Osteoblast (primary cell): ENCODE measurements around the gene AAK1. TPM values are rescaled to one million over a fixed set of nuclear protein-coding genes. Genes with fewer than 3 reads are reported as not detected.

Experiments
- DNase-seq: peaks from one replicate; pipeline ENCODE4 v3.0.0; 2011; ENCODE audit warnings: low spot score, mixed read lengths; ENCODE audit not compliant: insufficient read length; ENCODE audit errors: missing footprints
- H2AFZ ChIP-seq: 2 replicates; pipeline ENCODE4 v1.6.0; 2011; ENCODE audit warnings: mild to moderate bottlenecking, low read length
- H3K27ac ChIP-seq: 2 replicates; pipeline ENCODE4 v1.5.1; 2011; ENCODE audit warnings: mild to moderate bottlenecking, low read depth, low read length, moderate library complexity
- H3K27me3 ChIP-seq: 2 replicates; pipeline ENCODE4 v1.6.0; 2012; ENCODE audit warnings: mild to moderate bottlenecking, control low read depth, inconsistent platforms, low read length, moderate library complexity; ENCODE audit not compliant: insufficient read depth
- H3K36me3 ChIP-seq: 2 replicates; pipeline ENCODE4 v1.5.1; 2011; ENCODE audit warnings: mild to moderate bottlenecking, low read length, control low read depth, moderate library complexity; ENCODE audit not compliant: insufficient read depth
- H3K4me1 ChIP-seq: 2 replicates; pipeline ENCODE4 v1.5.1; 2011; ENCODE audit warnings: mild to moderate bottlenecking, low read length, control low read depth, moderate library complexity; ENCODE audit not compliant: insufficient read depth
- H3K4me2 ChIP-seq: 2 replicates; pipeline ENCODE4 v1.6.0; 2011; ENCODE audit warnings: mild to moderate bottlenecking, low read length; ENCODE audit not compliant: insufficient read depth
- H3K4me3 ChIP-seq: fragments of 200-600 bp; sonication (generic); 3 replicates; pipeline ENCODE4 v1.5.1; 2012; ENCODE audit warnings: mild to moderate bottlenecking, low read length, inconsistent platforms; ENCODE audit not compliant: insufficient read depth
- H3K79me2 ChIP-seq: 2 replicates; pipeline ENCODE4 v1.6.0; 2012; ENCODE audit warnings: mild to moderate bottlenecking, low read length, control low read depth, inconsistent platforms; ENCODE audit not compliant: insufficient read depth
- H3K9me3 ChIP-seq: 2 replicates; pipeline ENCODE4 v1.5.1; 2011; ENCODE audit warnings: low read depth, low read length, control low read depth
- H4K20me1 ChIP-seq: 2 replicates; pipeline ENCODE4 v1.6.0; 2012; ENCODE audit warnings: mild to moderate bottlenecking, low read length, control low read depth; ENCODE audit not compliant: insufficient read depth
- total RNA-seq: library from RNA; depleted of rRNA; stranded (reverse); fragments of >200 nt; gene quantifications from 2 replicates; pipeline ENCODE4 v1.2.3, GENCODE V29; 2012
- TF ChIP-seq, protein P1 (sequence below): IDR thresholded peaks from 2 replicates; pipeline ENCODE4 v1.5.1; 2011; ENCODE audit warnings: mild to moderate bottlenecking, low read depth, low read length, moderate library complexity; ENCODE audit errors: extremely low read depth

Gene AAK1
- total RNA-seq, 1 donor: 61.9 TPM

DNA sequence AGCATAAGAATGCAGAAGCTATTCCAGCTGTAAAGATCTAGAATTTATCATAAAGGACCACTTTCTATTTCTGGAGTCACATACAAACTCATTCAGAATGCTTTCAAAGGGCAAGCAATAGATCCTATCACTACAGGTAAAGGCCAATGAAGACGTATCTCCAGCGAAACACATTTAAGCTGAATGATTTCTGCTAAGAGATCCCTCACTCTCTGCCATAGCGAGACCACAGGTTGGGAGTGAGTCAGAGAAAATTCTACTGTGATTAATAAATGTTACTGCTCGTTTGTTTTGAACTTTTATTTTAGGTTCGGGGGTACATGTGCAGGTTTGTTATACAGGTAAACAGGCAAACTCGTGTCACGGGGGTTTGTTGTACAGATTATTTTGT, 133.8 kb downstream of the AAK1 start:
- H3K36me3 ChIP-seq: peaks cover 73% of the 10 kb centered on the region
- no peak overlapping the region for H3K27ac ChIP-seq
- no peaks in the 10 kb centered on the region for H3K9me3 ChIP-seq
- peaks cover 9% of the 10 kb centered on the region for H3K4me1 ChIP-seq
- H3K4me3 ChIP-seq: no peak overlapping the region
- no peak overlapping the region for H2AFZ ChIP-seq
- DNase-seq: no peak
- no peaks in the 10 kb centered on the region for H3K79me2 ChIP-seq
- peaks cover 3% of the 10 kb centered on the region for H4K20me1 ChIP-seq
- TF ChIP-seq, protein P1, sequence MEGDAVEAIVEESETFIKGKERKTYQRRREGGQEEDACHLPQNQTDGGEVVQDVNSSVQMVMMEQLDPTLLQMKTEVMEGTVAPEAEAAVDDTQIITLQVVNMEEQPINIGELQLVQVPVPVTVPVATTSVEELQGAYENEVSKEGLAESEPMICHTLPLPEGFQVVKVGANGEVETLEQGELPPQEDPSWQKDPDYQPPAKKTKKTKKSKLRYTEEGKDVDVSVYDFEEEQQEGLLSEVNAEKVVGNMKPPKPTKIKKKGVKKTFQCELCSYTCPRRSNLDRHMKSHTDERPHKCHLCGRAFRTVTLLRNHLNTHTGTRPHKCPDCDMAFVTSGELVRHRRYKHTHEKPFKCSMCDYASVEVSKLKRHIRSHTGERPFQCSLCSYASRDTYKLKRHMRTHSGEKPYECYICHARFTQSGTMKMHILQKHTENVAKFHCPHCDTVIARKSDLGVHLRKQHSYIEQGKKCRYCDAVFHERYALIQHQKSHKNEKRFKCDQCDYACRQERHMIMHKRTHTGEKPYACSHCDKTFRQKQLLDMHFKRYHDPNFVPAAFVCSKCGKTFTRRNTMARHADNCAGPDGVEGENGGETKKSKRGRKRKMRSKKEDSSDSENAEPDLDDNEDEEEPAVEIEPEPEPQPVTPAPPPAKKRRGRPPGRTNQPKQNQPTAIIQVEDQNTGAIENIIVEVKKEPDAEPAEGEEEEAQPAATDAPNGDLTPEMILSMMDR: no peak
- no peaks in the 10 kb centered on the region for H3K27me3 ChIP-seq
- H3K4me2 ChIP-seq: no peak overlapping the region

DNA sequence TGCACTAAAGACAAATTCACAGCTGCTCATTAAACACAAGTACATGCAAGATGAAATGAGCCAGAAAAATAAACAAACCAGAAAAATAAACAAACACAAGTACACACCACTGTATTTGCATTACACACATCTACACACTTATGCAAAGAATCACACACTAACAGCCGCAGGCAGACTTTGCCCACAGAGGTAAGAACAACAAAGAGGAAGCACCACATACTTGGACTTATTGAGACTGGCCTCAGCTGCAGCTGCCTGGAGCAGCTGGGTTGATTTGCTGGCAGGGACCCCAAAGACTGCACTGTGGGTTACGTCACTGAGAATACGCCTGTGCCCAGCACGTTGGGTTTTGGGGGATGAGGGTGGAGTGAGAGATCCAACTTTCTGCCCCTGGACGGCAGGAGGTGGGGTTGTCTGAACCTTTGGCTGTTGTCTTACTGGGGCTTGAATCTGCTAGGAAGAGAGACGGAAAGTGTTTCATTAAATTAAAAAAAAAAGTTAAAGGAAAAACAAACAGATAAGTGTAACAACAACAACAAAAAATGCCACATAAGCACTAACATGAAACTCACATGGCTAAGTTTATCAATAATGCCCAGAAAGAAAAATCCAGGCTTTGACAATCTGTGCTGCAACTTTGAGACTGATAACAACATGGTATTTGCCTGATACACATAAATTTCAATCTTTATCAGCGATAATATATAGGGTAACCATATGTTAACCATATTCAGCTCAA, 134.4 kb downstream of the AAK1 start:
- Histone ChIP-seq H3K79me2 (no peaks in the 10 kb centered on the region), H3K4me3 (no peak overlapping the region), H3K27me3 (no peaks in the 10 kb centered on the region), H3K27ac (no peak overlapping the region), H3K36me3 (peaks cover 74% of the 10 kb centered on the region), H2AFZ (no peak overlapping the region), H4K20me1 (no peaks in the 10 kb centered on the region), H3K4me1 (peaks cover 5% of the 10 kb centered on the region), H3K9me3 (no peaks in the 10 kb centered on the region), H3K4me2 (no peak overlapping the region)
- DNase-seq: no peak
- TF ChIP-seq, protein P1: no peak

DNA sequence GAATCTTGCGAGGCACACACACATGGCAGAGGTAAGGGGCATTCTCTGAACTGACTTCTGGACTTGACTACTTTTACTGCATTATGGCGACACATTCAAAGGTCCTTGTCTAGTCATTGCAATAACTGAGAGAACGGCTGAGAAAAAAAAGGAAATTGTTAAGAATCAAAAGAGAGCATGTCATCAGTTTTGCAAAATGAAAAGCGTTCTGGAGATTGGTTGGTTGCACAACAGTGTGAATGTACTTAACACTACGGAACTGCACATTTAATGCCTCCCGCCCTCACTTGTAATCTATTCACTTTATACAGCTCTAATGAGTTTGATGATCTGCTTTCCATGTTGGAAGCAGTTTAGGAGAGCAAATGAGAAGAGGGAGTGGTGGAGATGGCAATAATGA, 137.8 kb downstream of the AAK1 start:
- Histone ChIP-seq H3K4me3 (no peak overlapping the region), H3K79me2 (no peaks in the 10 kb centered on the region), H3K4me1 (peaks cover 5% of the 10 kb centered on the region), H3K4me2 (no peak overlapping the region), H4K20me1 (no peaks in the 10 kb centered on the region), H3K27ac (no peak overlapping the region), H3K9me3 (no peaks in the 10 kb centered on the region), H3K36me3 (peaks cover 64% of the 10 kb centered on the region), H3K27me3 (no peaks in the 10 kb centered on the region), H2AFZ (no peak overlapping the region)
- TF ChIP-seq, protein P1: no peak
- DNase-seq: no peak

DNA sequence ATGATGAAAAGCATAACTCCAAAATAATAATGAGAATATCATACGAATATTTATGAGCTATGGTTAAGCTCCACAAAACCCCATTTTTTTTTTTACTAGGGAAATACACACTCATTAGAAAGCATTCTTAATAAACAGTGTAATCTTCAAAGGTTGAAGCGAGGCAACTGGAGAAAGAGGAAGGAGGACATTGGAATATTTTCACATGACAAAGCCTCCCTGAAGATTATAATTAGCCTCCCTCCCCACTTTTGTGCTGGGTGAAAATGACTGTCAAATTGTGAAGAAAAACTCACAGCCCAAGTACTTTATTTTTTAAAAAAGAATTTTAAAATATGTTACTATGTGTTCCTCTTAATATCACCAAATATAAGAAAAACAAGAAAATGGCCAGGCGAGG, 142.2 kb downstream of the AAK1 start:
- Histone ChIP-seq H2AFZ (no peak overlapping the region), H3K36me3 (peaks cover 50% of the 10 kb centered on the region), H3K27ac (no peak overlapping the region), H3K27me3 (no peaks in the 10 kb centered on the region), H4K20me1 (no peaks in the 10 kb centered on the region), H3K79me2 (no peaks in the 10 kb centered on the region), H3K4me2 (no peak overlapping the region), H3K9me3 (no peaks in the 10 kb centered on the region), H3K4me1 (no peaks in the 10 kb centered on the region), H3K4me3 (no peak overlapping the region)
- DNase-seq: no peak
- TF ChIP-seq, protein P1: no peak
